Liver (tissue), 9 donors: ENCODE measurements around the gene CHD5. TPM values are rescaled to one million over a fixed set of nuclear protein-coding genes. Genes with fewer than 3 reads are reported as not detected.
A peak's percentile ranks its signal among the peaks of the same experiment; 100 is the strongest.

Source experiments
- DNase-seq: peaks from one replicate; pipeline ENCODE4 v3.0.0-alpha.2; 2017; ENCODE audit warnings: low spot score
- H3K27ac ChIP-seq, 2 donors: one replicate each; pipeline ENCODE4 v1.7.0; 2013; ENCODE audit warnings: inconsistent platforms in 2 of 2, low read length in 2 of 2, control low read depth in 1 of 2, low read depth in 1 of 2, mild to moderate bottlenecking in 1 of 2
- H3K27me3 ChIP-seq, 4 donors: one replicate each; pipeline versions ENCODE4 v1.6.1 to v1.7.0; 2013; ENCODE audit warnings: low read length in 3 of 4, inconsistent platforms in 1 of 4, mild to moderate bottlenecking in 1 of 4, moderate library complexity in 1 of 4; ENCODE audit not compliant: control insufficient read depth in 4 of 4, insufficient read depth in 4 of 4
- H3K36me3 ChIP-seq, 4 donors: one replicate each; pipeline versions ENCODE4 v1.6.1 to v1.7.0; 2013; ENCODE audit warnings: low read length in 3 of 4, mild to moderate bottlenecking in 3 of 4, low read depth in 1 of 4, moderate library complexity in 1 of 4; ENCODE audit not compliant: control insufficient read depth in 4 of 4, insufficient read depth in 3 of 4
- H3K4me1 ChIP-seq, 4 donors: one replicate each; pipeline versions ENCODE4 v1.6.1 to v1.7.0; 2013; ENCODE audit warnings: low read length in 3 of 4, mild to moderate bottlenecking in 3 of 4, moderate library complexity in 1 of 4; ENCODE audit not compliant: control insufficient read depth in 4 of 4, insufficient read depth in 4 of 4
- H3K4me3 ChIP-seq, 3 donors: one replicate each; pipeline versions ENCODE4 v1.6.1 to v1.7.0; 2013; ENCODE audit warnings: low read length in 3 of 3, control low read depth in 1 of 3, low read depth in 1 of 3, mild to moderate bottlenecking in 1 of 3
- H3K9ac ChIP-seq, 2 donors: one replicate each; pipeline ENCODE4 v1.7.0; 2013; ENCODE audit warnings: low read length in 2 of 2, mild to moderate bottlenecking in 2 of 2, moderate library complexity in 2 of 2, control low read depth in 1 of 2, low read depth in 1 of 2
- H3K9me3 ChIP-seq, 4 donors: one replicate each; pipeline versions ENCODE4 v1.6.1 to v1.7.0; 2013; ENCODE audit warnings: low read length in 3 of 4; ENCODE audit not compliant: control insufficient read depth in 4 of 4
- ATF3 ChIP-seq: IDR thresholded peaks from 2 replicates; pipeline ENCODE4 v1.6.1; 2016; ENCODE audit warnings: antibody characterized with exemption
- CTCF ChIP-seq: fragments of 150-350 bp; IDR thresholded peaks from 2 replicates; pipeline ENCODE4 v1.5.1; 2017; ENCODE audit warnings: improper control_type of control experiment, low read depth, low read length; ENCODE audit not compliant: missing input control
- EGR1 ChIP-seq, 2 donors: IDR thresholded peaks; 2 replicates each; pipeline ENCODE4 v1.6.1; 2016 to 2018; ENCODE audit warnings: antibody characterized with exemption in 2 of 2, low read depth in 2 of 2
- FOXA1 ChIP-seq: IDR thresholded peaks from 2 replicates; pipeline ENCODE4 v1.6.1; 2016; ENCODE audit warnings: antibody characterized with exemption
- GABPA ChIP-seq, 2 donors: IDR thresholded peaks in 1 of 2; conservative IDR thresholded peaks in 1 of 2; 2 replicates each; pipeline ENCODE4 v1.6.1; 2016; ENCODE audit warnings: antibody characterized with exemption in 2 of 2, mild to moderate bottlenecking in 1 of 2, moderate library complexity in 1 of 2
- HNF4G ChIP-seq: IDR thresholded peaks from 2 replicates; pipeline ENCODE4 v1.6.1; 2016; ENCODE audit warnings: antibody characterized with exemption
- JUND ChIP-seq, 2 donors: IDR thresholded peaks; 2 replicates each; pipeline ENCODE4 v1.6.1; 2016; ENCODE audit warnings: antibody characterized with exemption in 2 of 2
- MAX ChIP-seq: IDR thresholded peaks from 2 replicates; pipeline ENCODE4 v1.6.1; 2016; ENCODE audit warnings: antibody characterized with exemption
- NR2F2 ChIP-seq: IDR thresholded peaks from 2 replicates; pipeline ENCODE4 v1.6.1; 2016; ENCODE audit warnings: antibody characterized with exemption
- RAD21 ChIP-seq, 2 donors: IDR thresholded peaks; 2 replicates each; pipeline ENCODE4 v1.6.1; 2016; ENCODE audit warnings: antibody characterized with exemption in 2 of 2, mild to moderate bottlenecking in 2 of 2
- TAF1 ChIP-seq: conservative IDR thresholded peaks from 2 replicates; pipeline ENCODE4 v1.6.1; 2016; ENCODE audit warnings: antibody characterized with exemption, mild to moderate bottlenecking
- ZBTB33 ChIP-seq: IDR thresholded peaks from 2 replicates; pipeline ENCODE4 v1.6.1; 2016; ENCODE audit warnings: antibody characterized with exemption
- WGBS: extraction: QIAGEN DNeasy Blood & Tissue Kit; methylation state at CpG from one replicate; pipeline ENCODE4 v1.1.7; 2013; 5-methylcytosine and 5-hydroxymethylcytosine counted together
- polyA plus RNA-seq, 2 donors: library from polyadenylated mRNA; stranded (reverse) in 1 of 2; unstranded in 1 of 2; fragments of 200-250 nt in 1 of 2; fragments of >200 nt in 1 of 2; fragmentation: Nextera tagmentation in 1 of 2; extraction: Ambion mirVana in 1 of 2; gene quantifications; one replicate each; pipeline versions ENCODE4 v1.2.1 to v1.2.3, GENCODE V29; 2013 to 2015
- total RNA-seq, 2 donors: library from RNA; depleted of rRNA; stranded (reverse); fragments of >200 nt; gene quantifications; one replicate each; pipeline ENCODE4 v1.2.3, GENCODE V29; 2014
- donor health status: healthy.
- donor health status: healthy.
- donor health status: healthy.
- donor health status: healthy.
- donor health status: healthy.

The CHD5 gene
- total and polyA plus RNA-seq, 4 donors, result under 0.01 to 0.08 TPM; not detected in 2

GRCh38 chr1:6082430-6082971 is 97.6 kb downstream of the CHD5 start:
- TF ChIP-seq EGR1 (IDR thresholded peaks at IDR 0.05; ENCODE audit: low read depth in 2 of 2) (no peak), RAD21 (IDR thresholded peaks at IDR 0.05) (peak in 1 of 2 donors; percentile 23)
- H3K27ac ChIP-seq, result no peak overlapping the region
- H3K9me3 ChIP-seq, result no peaks in the 10 kb centered on the region
- H3K36me3 ChIP-seq, result no peaks in the 10 kb centered on the region
- H3K27me3 ChIP-seq, result no peaks in the 10 kb centered on the region
- no peaks in the 10 kb centered on the region for H3K4me1 ChIP-seq
- no peak overlapping the region for H3K9ac ChIP-seq
- no peak for DNase-seq
- no peak overlapping the region for H3K4me3 ChIP-seq
- WGBS, result 72% methylated on average over 10 of the region's 10 CpGs

GRCh38 chr1:6081901-6082300 is 98.2 kb downstream of the CHD5 start:
- no peak for DNase-seq
- Histone ChIP-seq H3K4me1 (no peaks in the 10 kb centered on the region), H3K9me3 (no peaks in the 10 kb centered on the region), H3K9ac (no peak overlapping the region), H3K4me3 (no peak overlapping the region), H3K27ac (no peak overlapping the region), H3K27me3 (no peaks in the 10 kb centered on the region), H3K36me3 (no peaks in the 10 kb centered on the region)
- no peak for TF ChIP-seq ZBTB33
- TF ChIP-seq ATF3, result no peak
- no peak for TF ChIP-seq MAX
- no peak for TF ChIP-seq NR2F2
- TF ChIP-seq FOXA1, result no peak
- no peak for TF ChIP-seq GABPA (IDR thresholded peaks at IDR 0.05 in 1 of 2, conservative IDR thresholded peaks at IDR 0.05 in 1 of 2)
- TF ChIP-seq JUND (IDR thresholded peaks at IDR 0.05), result no peak
- TF ChIP-seq CTCF, result no peak
- WGBS, result 86% methylated on average over 12 of the region's 12 CpGs

GRCh38 chr1:6080469-6080868 is 99.7 kb downstream of the CHD5 start:
- no peak for TF ChIP-seq HNF4G
- no peak for TF ChIP-seq TAF1
- no peak for TF ChIP-seq MAX
- TF ChIP-seq CTCF, result no peak
- H3K4me3 ChIP-seq, result no peak overlapping the region
- WGBS, result 58% methylated on average over 12 of the region's 12 CpGs
- H3K4me1 ChIP-seq, result no peaks in the 10 kb centered on the region
- no peak overlapping the region for H3K9ac ChIP-seq
- no peaks in the 10 kb centered on the region for H3K36me3 ChIP-seq
- no peak overlapping the region for H3K27ac ChIP-seq
- no peaks in the 10 kb centered on the region for H3K9me3 ChIP-seq
- H3K27me3 ChIP-seq, result no peaks in the 10 kb centered on the region
- no peak for DNase-seq
